CD1c-positive myeloid dendritic cell (primary cell): ENCODE measurements around the gene SMIM1.

Experiments
- DNase-seq: peaks from one replicate; pipeline ENCODE4 v3.0.0-alpha.2; 2016; ENCODE audit errors: extremely low spot score

SMIM1 gene

DNA sequence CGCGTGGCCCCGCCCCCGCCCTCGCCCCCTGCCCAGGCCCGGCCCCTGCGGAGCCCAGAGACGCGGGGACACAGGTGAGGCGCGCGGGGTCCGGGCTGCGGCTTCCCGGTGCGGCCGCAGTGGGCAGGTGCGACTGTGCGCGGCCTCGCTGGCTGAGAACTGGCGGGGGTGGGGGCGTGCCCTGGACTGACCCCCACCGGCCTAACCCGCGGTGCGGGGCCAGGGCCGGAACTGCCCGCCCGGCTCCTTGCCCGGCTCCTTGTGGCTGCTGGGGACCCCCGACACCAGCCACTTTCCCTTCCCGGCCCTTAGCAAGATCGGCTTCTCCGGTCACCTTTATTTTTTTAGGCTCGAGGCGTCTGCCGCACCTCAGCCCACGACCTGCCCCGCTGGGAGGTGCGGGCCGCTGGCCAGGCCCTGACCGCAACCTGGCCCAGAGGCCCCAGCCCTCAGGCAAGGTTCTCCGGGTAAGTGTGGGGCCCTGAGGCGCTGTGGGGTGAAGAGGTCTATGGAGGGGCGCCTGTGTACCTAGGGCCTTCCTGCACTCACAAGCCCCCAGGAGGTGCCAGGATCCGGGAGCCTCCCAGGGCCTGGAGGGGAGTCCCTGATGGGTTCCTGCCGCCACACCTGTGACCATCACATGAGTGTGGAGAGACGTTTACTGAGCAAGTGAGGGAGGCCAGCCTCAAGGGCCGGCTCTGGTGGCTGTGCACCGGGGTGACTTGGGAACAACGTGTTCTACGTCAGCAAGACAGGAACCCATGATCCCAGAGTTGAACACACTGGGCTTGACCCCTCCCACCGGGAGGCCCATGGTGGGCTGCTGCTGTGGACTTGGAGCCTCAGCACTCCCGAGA is at the start of gene SMIM1:
Gene SMIM1, plus strand, starts transcription at position 35 of the 857 bp plus-strand sequence. CDS start 2,625 bp downstream, outside the sequence.
- no peak for DNase-seq

DNA sequence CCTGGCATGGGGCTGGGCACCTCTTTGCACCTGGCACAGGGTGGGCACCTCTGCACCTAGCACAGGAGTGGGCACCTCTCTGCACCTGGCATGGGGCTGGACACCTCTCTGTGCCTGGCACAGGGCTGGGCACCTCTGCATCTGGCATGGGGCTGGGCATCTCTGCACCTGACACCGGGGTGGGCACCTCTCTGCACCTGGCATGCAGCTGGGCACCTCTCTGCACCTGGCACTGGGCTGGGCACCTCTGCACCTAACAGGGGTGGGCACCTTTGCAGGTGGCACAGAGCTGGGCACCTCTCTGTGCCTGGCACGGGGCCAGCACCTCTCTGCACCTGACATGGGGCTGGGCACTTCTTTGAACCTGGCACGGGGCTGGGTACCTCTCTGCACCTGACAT is 49.7 kb upstream of the SMIM1 start:
- DNase-seq: no peak

GRCh38 chr1:3724416-3725030 is 48.0 kb upstream of the SMIM1 start:
- peak; percentile 69 for DNase-seq

DNA sequence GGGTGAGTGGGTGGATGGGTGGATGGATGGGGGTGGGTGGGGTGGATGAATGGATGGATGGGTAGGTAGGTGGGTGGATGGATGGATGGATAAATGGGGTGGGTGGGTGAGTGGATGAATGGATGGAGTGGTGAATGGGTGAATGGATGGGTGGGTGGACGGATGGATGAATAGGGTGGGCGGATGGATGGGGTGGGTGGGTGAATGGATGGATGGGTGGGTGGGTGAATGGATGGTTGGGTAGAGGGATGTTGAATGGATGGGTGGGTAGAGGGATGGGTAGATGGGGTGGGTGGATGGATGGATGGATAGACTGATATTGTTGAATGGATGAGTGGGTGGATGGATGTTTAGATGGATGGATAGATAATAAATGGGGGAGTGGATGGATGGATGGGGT is 47.2 kb upstream of the SMIM1 start:
- no peak for DNase-seq

- DNase-seq: peak; percentile 33
These were observed 45.3 kb upstream of the SMIM1 start for GRCh38 chr1:3727042-3727824.

GRCh38 chr1:3727825-3728776 is 44.4 kb upstream of the SMIM1 start:
- no peak for DNase-seq

- no peak for DNase-seq
These were observed 42.7 kb upstream of the SMIM1 start for GRCh38 chr1:3729594-3730542.

- DNase-seq: no peak
These were observed 41.9 kb upstream of the SMIM1 start for GRCh38 chr1:3730543-3731247.

GRCh38 chr1:3731583-3732433 is 40.7 kb upstream of the SMIM1 start:
- DNase-seq: no peak

DNA sequence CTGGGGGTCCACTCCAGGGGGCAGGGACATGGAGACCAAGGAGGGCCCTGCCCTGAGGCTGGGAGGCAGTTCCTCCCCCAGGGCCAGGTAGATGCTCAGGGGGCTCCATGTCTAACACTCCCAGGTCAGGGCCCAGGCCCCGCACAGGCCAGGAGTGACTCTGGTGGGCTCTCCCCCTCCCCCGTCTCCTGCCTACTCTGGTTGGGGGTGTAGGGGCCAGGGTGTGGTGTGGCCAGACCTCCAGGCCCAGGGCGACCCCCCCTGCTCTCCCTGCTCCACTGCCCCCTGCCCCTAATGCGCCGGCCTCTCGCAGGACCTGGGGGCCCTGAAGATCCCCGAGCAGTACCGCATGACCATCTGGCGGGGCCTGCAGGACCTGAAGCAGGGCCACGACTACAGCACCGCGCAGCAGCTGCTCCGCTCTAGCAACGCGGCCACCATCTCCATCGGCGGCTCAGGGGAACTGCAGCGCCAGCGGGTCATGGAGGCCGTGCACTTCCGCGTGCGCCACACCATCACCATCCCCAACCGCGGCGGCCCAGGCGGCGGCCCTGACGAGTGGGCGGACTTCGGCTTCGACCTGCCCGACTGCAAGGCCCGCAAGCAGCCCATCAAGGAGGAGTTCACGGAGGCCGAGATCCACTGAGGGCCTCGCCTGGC is 40.0 kb upstream of the SMIM1 start:
- no peak for DNase-seq

GRCh38 chr1:3733094-3733882 is 39.3 kb upstream of the SMIM1 start:
- DNase-seq: no peak

GRCh38 chr1:3733883-3734589 is 38.5 kb upstream of the SMIM1 start:
- DNase-seq: no peak

DNA sequence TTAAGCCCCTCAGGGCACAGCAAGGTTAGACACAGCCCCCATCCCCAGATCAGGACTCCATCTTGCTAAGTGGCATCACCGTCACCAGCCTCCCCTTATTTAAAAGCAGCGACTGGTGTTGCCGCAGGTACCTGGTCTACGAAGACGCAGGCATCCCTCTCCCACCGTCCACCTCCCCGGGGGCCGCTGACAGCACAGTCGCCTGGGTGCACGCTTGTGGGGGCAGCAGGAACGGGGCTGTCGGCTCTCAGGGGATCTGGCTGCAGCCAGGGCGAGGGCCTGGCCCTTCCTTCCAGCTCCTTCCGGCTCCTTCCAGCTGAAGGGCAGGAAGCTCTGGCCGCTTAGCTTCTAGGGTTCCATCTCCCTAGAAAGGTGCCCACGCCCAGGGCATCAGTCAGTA is 37.9 kb upstream of the SMIM1 start:
- no peak for DNase-seq

- DNase-seq: no peak
These were observed 37.4 kb upstream of the SMIM1 start for GRCh38 chr1:3735027-3735681.

GRCh38 chr1:3735688-3736087 is 36.9 kb upstream of the SMIM1 start:
- no peak for DNase-seq

- DNase-seq: no peak
These were observed 36.4 kb upstream of the SMIM1 start for GRCh38 chr1:3736131-3736561.
